GM21737 (cell line): Measurements from ENCODE around the gene DKK3.

Experiments used
- ATAC-seq: cut with Tn5 transposase; IDR thresholded peaks from one replicate; pipeline ENCODE4 v1.9.1; 2021; ENCODE audit warnings: mild to moderate bottlenecking, moderate library complexity; ENCODE audit not compliant: unreplicated experiment

DKK3 gene

GRCh38 chr11:11970556-11970955 is 37.9 kb downstream of the DKK3 start:
- no peak for ATAC-seq

GRCh38 chr11:11969380-11970215 is 38.8 kb downstream of the DKK3 start:
- no peak for ATAC-seq

- ATAC-seq: no peak
Observed at GRCh38 chr11:11968511-11969280, 39.7 kb downstream of the DKK3 start.

GRCh38 chr11:11967669-11968510 is 40.5 kb downstream of the DKK3 start:
- no peak for ATAC-seq

- ATAC-seq: peak; percentile 80
Observed at GRCh38 chr11:11966826-11967668, 41.4 kb downstream of the DKK3 start.

- no peak for ATAC-seq
Observed at GRCh38 chr11:11966354-11966741, 42.1 kb downstream of the DKK3 start.

GRCh38 chr11:11965656-11966353 is 42.6 kb downstream of the DKK3 start:
- ATAC-seq: no peak

GRCh38 chr11:11965192-11965591 is 43.2 kb downstream of the DKK3 start:
- no peak for ATAC-seq

- ATAC-seq: no peak
Observed at GRCh38 chr11:11964774-11965150, 43.7 kb downstream of the DKK3 start.

GRCh38 chr11:11963842-11964773 is 44.3 kb downstream of the DKK3 start:
- no peak for ATAC-seq

GRCh38 chr11:11963067-11963466 is 45.4 kb downstream of the DKK3 start:
- ATAC-seq: no peak

- no peak for ATAC-seq
Observed at GRCh38 chr11:11961399-11962028, 46.9 kb downstream of the DKK3 start.

- no peak for ATAC-seq
Observed at GRCh38 chr11:11960687-11961086, 47.7 kb downstream of the DKK3 start.

GRCh38 chr11:11959601-11960000 is 48.8 kb downstream of the DKK3 start:
- ATAC-seq: no peak

- ATAC-seq: no peak
Observed at GRCh38 chr11:11958403-11959231, 49.8 kb downstream of the DKK3 start.

- no peak for ATAC-seq
Observed at GRCh38 chr11:11956006-11956405, 52.4 kb downstream of the DKK3 start.

GRCh38 chr11:11952036-11952435 is 56.4 kb downstream of the DKK3 start:
- no peak for ATAC-seq
